ENCODE measurements around the gene SLF2. TPM values are rescaled to one million over a fixed set of nuclear protein-coding genes. Genes with fewer than 3 reads are reported as not detected.
"Not testable (repeated sequence)": the region's sequence is repeated elsewhere in the genome, so short reads cannot be mapped to it uniquely, and the experiment has no call there.

Gene SLF2
- total RNA-seq, 1 donor from 2014 or later, result 17.1 TPM

DNA sequence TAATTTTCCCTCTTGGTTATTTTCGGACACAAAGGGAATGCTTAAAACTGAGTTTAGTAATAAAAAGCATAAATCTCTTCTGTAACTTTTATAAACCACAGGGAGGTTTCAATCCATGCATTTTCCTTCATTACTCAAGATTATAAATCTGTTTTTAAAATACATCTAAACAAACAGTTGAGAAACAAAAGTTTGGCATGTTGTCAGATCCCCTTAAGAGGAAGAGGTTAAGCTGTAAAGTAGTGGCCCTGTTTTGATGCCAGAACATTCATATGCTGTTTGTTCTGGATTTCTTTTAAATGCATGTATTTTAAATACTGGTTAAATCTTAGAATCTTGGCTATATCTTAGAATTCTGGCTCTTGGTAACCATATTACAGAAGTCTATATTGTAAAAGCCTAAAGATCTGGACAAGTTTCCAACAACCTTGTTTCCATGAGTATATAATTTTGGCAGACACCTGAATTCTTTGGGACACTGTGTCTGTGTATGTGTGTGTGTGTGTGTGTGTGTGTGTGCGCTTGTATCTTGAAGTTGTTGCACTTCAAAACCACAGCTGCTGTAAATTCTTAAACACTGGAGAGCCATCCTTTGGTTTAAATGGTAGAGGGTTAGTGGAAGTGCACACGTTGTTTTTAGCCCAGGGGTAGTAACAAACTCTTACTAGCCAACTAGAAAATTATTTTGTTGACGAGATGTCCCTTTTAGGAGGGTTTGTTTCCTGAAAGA is 49.8 kb downstream of the SLF2 start:
- no peak for DNase-seq (ENCODE audit: low read depth in 2 of 2)

DNA sequence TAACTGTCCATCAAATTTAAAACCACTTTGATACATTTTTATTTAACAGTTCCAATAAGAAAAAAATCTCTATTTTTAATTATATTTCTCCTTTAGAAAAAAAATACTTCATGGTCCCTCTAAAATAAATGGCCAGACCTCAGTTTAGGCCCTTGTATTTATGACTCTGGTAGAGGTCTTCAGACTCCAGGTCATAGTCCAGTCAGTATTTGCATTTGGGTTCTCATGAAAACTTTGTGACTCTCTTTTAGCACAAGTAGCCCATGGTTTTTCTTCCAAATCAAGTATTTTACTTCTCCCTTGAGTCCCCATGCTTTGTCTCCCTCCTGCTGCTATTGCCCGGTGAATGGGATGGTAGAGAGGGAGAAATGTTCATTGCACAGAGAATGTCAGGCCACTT is 51.1 kb downstream of the SLF2 start:
- no peak for DNase-seq (ENCODE audit: low read depth in 2 of 2)

- no peak for DNase-seq (ENCODE audit: low read depth in 2 of 2)
These were observed 53.1 kb downstream of the SLF2 start for GRCh38 chr10:100965820-100966219.

DNA sequence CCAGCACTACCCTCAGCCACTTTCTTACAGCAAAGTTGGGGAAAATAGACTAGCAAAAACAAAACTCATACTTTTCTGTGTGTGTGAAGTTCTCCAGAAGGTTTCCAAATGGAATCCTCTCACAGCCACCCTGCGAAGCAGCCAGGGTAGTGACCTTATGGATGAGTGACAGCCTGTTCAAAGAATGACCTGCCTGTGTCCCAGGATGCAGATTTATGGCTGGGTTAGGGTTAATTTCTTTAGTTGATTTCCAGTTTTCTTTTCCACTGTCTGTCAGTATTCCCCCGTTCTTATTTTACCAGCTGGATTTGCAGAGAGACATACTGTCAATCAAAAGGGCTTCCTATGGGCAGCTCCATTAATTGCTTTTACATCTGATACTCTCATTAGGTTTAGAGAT is 54.1 kb downstream of the SLF2 start:
- no peak for DNase-seq (ENCODE audit: low read depth in 2 of 2)

- no peak for DNase-seq (ENCODE audit: low read depth in 2 of 2)
These were observed 54.6 kb downstream of the SLF2 start for GRCh38 chr10:100967332-100967731.

DNA sequence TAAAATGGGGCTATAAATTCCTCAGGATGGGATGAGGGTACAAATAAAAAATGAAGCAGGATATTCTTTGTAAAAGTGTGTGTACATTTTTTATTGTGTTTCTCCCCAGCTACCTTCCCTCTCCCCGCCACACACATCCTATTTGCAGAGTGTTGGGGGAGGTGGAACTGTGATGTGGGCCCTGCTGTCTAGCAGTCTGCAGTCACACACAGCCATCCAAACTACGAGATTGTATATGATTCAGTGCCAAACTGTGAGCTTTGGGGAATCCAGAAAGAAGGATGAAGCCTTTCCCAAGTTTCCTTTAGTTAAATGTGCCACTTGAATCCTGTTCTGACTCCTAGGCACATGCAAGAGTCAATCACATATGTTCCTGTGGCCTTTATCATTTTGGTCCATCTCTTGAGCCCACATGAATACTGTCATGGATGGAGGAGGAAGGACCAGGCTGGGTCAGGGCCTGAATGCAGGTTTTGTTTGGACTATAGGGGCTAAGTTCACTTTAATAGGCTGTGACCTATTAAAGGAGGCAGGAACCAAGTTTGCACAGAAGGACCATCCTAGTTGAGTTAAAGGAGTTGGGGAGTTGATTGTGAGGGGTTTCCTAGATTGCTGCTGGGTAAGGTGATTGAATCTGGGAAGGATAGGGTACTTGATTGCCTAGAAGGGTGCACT is 55.4 kb downstream of the SLF2 start:
- no peak for DNase-seq (ENCODE audit: low read depth in 2 of 2)

- no peak for DNase-seq (ENCODE audit: low read depth in 2 of 2)
These were observed 56.1 kb downstream of the SLF2 start for GRCh38 chr10:100968863-100969186.

DNA sequence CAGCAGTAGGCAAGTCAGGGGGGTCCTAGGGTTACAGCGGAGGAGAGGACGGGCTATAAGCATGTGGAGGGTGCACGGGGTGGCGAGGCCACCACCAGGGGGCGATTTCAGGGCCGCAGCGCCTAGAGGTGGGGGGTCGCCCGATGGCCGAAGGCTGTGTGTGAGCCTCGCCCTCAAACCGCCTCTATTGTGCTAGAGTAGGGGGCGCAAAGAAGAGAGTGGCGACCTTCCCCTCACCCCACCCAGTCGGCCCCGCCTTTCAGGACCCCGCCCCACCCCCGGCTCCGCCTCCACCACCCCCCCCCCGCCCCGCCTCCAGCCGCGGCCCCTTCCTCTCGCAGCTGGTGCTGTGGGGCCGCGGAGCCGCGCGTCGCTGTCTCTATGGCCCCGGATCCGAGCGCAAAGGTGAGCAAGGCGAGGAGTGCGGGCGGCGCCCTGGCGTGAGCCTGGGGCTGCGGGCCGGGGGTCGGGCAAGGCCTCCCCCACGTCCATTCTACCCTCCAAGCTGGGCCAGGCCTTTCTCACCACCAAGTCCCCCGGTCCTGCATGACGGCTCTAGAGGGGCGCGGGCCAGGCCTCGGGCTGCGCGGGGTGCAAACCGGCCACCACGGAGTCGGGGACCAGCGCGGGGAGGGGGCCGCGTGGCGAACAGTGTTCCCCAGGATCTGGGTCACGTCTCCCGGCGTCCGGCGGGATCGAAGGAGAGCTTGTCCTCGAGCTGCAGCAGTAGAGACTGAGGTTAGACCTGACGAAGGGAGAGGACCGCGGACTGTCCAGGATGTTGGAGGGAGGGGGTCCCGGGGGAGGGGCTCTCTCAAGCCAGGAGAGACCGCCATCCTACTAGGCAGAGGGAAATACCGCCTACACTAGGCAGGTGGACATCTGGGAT is 56.7 kb downstream of the SLF2 start, which contains the start of gene SEMA4G:
Gene SEMA4G (plus strand): TSS at position 318 of the 889 bp plus-strand sequence. CDS start 3,409 bp downstream, outside the sequence.
- peak in 1 of 2 donors; percentile 46 for DNase-seq (ENCODE audit: low read depth in 2 of 2)

DNA sequence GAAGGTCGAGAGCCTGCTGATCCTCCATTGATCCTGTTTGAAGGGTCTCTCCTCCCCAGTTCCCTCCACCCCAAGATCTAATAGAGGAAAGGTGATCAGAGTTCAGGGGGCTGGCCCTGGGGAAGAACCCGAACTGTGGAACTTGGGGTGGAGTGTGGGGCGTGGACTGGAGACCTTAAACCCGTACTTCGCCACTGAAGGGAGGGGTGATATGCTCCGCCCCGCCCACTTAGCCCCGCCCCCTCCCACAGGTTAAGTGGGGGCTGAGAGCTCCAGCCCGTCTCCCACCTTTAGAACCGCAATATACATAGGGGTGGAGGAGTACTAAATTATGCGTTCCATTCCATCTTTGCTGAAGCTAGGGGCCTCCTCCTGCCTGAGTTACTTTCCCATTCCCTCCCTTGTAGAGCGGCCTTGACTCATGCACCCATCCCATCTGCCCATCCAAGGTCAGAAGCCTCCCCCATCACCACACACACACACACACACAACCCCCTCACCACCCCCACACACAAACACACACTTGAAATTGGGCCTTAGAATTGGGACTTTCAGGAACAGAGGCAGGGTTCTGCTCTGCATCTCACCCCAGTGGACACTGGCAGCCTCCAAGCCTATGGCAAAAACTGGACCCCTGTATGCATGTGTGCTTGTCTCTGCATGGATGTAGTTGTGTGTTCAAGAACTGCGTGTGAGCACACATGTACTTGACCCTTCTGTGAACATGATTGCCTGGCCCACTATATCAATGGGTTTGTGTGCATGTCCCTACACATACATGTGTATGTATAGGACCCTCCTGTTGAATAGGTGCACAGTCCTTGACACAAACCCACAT is 57.5 kb downstream of the SLF2 start:
- DNase-seq (ENCODE audit: low read depth in 2 of 2), result no peak

- no peak for DNase-seq (ENCODE audit: low read depth in 2 of 2)
These were observed 58.4 kb downstream of the SLF2 start for GRCh38 chr10:100970914-100971811.

DNA sequence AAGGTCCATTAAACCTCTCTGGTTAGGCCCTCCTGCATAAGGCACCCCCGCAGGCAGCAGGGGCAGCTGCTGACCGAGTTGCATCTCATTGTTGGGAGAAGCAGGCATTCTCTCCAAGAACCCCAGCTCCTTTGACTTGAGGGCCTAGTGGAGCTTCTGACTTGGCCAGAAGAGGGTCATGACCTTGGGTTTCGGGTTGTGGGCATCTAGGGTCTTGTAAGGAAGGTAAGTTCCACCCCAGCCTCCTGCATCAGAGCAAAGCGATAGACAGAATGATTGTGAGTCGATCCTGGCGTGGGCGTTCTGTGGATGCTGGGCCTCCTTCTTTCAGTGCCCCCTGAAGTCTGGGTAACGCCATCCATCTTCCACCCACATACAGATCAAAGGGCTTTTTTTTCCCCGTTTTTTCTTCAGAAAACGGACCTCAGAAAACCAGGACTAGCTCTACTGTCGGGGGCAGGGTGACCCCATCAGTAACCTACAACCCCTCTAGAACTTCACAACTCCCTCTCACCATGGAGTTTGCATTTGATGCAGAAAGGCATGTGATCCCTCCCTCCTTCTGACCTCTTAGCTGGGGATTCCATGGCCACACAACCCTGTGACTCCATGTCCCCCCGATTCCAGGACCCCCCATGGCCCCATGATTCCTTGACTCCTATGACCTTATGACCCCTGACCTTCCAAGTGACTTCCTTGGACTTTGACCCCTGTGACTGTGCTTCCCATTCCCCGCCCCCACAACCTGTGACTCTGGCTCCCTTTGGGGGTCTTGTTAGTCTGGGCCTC is 59.5 kb downstream of the SLF2 start:
- DNase-seq (ENCODE audit: low read depth in 2 of 2), result no peak

- DNase-seq (ENCODE audit: low read depth in 2 of 2), result no peak
These were observed 60.3 kb downstream of the SLF2 start for GRCh38 chr10:100972904-100973535.

DNA sequence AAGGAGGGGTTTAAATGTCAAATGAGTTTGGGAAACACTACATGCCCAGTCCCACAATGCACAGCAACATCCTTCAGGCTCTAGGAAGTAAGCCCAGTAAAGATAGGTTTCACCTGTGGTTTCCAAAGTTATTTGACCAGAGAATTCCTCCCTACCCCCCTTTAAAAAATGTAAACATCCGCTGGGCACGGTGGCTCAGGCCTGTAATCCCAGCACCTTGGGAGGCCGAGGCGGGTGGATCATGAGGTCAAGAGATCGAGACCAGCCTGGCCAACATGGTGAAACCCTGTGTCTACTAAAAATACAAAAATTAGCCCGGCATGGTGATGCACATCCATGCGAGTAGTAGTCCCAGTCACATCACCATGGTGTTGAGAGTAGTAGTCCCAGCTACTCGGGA is 62.6 kb downstream of the SLF2 start:
- not testable (repeated sequence) for DNase-seq (ENCODE audit: low read depth in 2 of 2)

GRCh38 chr10:100976906-100977305 is 64.1 kb downstream of the SLF2 start:
- no peak for DNase-seq (ENCODE audit: low read depth in 2 of 2)

DNA sequence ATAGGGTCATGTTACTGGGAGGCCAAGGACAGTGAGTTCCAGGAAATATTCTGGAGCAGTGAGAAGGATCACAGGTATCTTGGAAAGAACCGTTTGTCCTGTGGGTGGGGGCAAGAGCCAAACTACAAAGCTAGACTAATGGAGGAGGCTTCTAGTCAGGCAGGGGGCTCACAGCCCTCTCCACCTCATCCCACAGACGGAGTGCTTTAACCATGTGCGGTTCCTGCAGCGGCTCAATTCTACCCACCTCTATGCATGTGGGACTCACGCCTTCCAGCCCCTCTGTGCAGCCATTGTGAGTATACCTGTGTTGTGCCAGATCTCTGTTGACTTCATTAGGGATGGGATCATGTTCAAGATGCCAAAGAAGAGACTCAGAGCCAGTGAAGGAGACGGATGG is 64.7 kb downstream of the SLF2 start:
- DNase-seq (ENCODE audit: low read depth in 2 of 2), result no peak

- no peak for DNase-seq (ENCODE audit: low read depth in 2 of 2)
These were observed 65.5 kb downstream of the SLF2 start for GRCh38 chr10:100978121-100978900.

DNA sequence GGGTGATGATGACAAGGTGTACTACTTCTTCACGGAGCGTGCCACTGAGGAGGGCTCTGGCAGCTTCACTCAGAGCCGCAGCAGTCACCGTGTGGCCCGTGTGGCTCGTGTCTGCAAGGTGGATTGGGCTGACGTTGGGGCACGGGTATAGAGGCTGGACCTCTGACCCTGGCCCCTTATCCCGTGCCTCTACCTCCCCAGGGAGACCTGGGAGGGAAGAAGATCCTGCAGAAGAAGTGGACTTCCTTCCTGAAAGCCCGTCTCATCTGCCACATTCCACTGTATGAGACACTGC is 66.1 kb downstream of the SLF2 start:
- no peak for DNase-seq (ENCODE audit: low read depth in 2 of 2)

- DNase-seq (ENCODE audit: low read depth in 2 of 2), result no peak
These were observed 67.1 kb downstream of the SLF2 start for GRCh38 chr10:100979791-100980272.

Data from dermis microvascular lymphatic vessel endothelial cell (primary cell).